ENCODE results near the gene VENTX.

DNA sequence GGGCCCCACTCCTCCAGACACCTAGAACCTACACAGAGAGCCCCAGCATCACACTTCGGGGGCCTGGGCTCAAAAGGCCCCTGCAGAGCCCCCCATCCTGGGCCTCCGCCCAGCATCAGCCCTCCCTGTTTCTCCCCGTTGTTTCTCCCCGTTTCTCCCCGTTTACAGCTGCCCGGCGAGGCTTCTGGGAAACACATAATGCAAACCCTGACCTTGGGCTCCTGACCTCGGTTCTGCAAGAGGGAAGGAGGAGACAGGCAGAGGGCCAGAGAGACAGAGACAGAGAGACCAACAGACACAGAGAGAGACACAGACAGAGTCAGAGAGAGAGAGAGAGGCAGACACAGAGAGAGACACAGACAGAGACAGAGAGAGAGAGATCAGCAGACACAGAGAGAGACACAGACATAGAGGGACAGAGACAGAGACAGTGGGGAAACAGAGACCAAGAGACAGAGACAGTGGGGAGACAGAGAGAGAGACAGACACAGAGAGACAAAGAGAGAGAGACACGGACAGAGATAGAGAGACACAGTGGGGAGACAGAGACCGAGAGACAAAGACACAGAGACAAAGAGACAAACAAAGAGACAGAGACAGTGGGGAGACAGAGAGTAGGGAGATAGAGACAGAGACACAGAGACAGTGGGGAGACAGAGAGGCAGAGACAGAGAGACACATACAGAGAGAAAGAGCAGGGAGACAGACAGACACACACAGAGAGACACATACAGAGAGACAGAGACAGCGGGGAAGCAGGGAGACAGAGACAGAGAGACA lies 12.5 kb downstream of the VENTX start:
- TF ChIP-seq, protein P1, sequence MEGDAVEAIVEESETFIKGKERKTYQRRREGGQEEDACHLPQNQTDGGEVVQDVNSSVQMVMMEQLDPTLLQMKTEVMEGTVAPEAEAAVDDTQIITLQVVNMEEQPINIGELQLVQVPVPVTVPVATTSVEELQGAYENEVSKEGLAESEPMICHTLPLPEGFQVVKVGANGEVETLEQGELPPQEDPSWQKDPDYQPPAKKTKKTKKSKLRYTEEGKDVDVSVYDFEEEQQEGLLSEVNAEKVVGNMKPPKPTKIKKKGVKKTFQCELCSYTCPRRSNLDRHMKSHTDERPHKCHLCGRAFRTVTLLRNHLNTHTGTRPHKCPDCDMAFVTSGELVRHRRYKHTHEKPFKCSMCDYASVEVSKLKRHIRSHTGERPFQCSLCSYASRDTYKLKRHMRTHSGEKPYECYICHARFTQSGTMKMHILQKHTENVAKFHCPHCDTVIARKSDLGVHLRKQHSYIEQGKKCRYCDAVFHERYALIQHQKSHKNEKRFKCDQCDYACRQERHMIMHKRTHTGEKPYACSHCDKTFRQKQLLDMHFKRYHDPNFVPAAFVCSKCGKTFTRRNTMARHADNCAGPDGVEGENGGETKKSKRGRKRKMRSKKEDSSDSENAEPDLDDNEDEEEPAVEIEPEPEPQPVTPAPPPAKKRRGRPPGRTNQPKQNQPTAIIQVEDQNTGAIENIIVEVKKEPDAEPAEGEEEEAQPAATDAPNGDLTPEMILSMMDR (optimal IDR thresholded peaks at IDR 0.05 in 1 of 3, IDR thresholded peaks at IDR 0.05 in 1 of 3, conservative IDR thresholded peaks at IDR 0.05 in 1 of 3; ENCODE audit: extremely low read depth in 1 of 3, insufficient read depth in 2 of 3, low read length in 3 of 3) = no peak
- TF ChIP-seq EZH2 (IDR thresholded peaks at IDR 0.05; ENCODE audit: low read length) = peak; percentile 22
